SK-N-SH treated with all-trans-retinoic acid at 6 μM for 48 hours (cell line): ENCODE measurements around the gene WIZ.
"Not testable (repeated sequence)": the region's sequence is repeated elsewhere in the genome, so short reads cannot be mapped to it uniquely, and the experiment has no call there.

Experiments used
- ATAC-seq: fragments of 200-7000 bp; cut with Tn5 transposase; 3 replicates; pipeline ENCODE4 v1.9.1; 2020; ENCODE audit warnings: mild to moderate bottlenecking, moderate library complexity
- ARNTL ChIP-seq: fragments of 450-650 bp; formaldehyde crosslinking; IDR thresholded peaks from 2 replicates; pipeline ENCODE4 v1.5.0; 2020; ENCODE audit warnings: low read depth, mild to moderate bottlenecking, moderate library complexity, borderline replicate concordance
- CSDC2 ChIP-seq: fragments of 250-450 bp; sonication (Bioruptor Pico); IDR thresholded peaks from 2 replicates; pipeline ENCODE4 v1.5.0; 2020; ENCODE audit warnings: mild to moderate bottlenecking, moderate library complexity
- ESRRG ChIP-seq: fragments of 250-450 bp; sonication (Bioruptor Pico); IDR thresholded peaks from 2 replicates; pipeline ENCODE4 v1.6.1; 2021; ENCODE audit warnings: mild to moderate bottlenecking
- GLIS3 ChIP-seq: fragments of 250-450 bp; sonication (Bioruptor Pico); IDR thresholded peaks from 2 replicates; pipeline ENCODE4 v1.5.0; 2020; ENCODE audit warnings: mild to moderate bottlenecking, moderate library complexity
- ISL1 ChIP-seq: fragments of 250-450 bp; sonication (Bioruptor Pico); IDR thresholded peaks from 2 replicates; pipeline ENCODE4 v2.1.2; 2022; ENCODE audit warnings: mild to moderate bottlenecking, moderate library complexity
- OSR1 ChIP-seq: fragments of 250-450 bp; sonication (Bioruptor Pico); IDR thresholded peaks from 2 replicates; pipeline ENCODE4 v1.8.0; 2022; ENCODE audit warnings: moderate library complexity, mild to moderate bottlenecking, inconsistent platforms
- PPARA ChIP-seq: fragments of 250-450 bp; sonication (Bioruptor Pico); IDR thresholded peaks from 2 replicates; pipeline ENCODE4 v1.5.0; 2020; ENCODE audit warnings: mild to moderate bottlenecking, borderline replicate concordance
- SNAI2 ChIP-seq: fragments of 250-450 bp; sonication (Bioruptor Pico); IDR thresholded peaks from 2 replicates; pipeline ENCODE4 v1.5.0; 2020; ENCODE audit warnings: mild to moderate bottlenecking, moderate library complexity
- TCF4 ChIP-seq: fragments of 250-450 bp; sonication (Bioruptor Pico); IDR thresholded peaks from 2 replicates; pipeline ENCODE4 v1.8.0; 2021; ENCODE audit warnings: mild to moderate bottlenecking, moderate library complexity, borderline replicate concordance
- TOX ChIP-seq: fragments of 250-450 bp; sonication (Bioruptor Pico); IDR thresholded peaks from 2 replicates; pipeline ENCODE4 v1.8.0; 2021; ENCODE audit warnings: mild to moderate bottlenecking, moderate library complexity, borderline replicate concordance
- ZC3H10 ChIP-seq: fragments of 250-450 bp; sonication (Bioruptor Pico); IDR thresholded peaks from 2 replicates; pipeline ENCODE4 v1.5.1; 2021; ENCODE audit warnings: mild to moderate bottlenecking, moderate library complexity
- ZFP3 ChIP-seq: fragments of 250-450 bp; sonication (Bioruptor Pico); IDR thresholded peaks from 2 replicates; pipeline ENCODE4 v1.5.0; 2020; ENCODE audit warnings: mild to moderate bottlenecking, moderate library complexity
- ZFP30 ChIP-seq: fragments of 450-650 bp; formaldehyde crosslinking; IDR thresholded peaks from 2 replicates; pipeline ENCODE4 v1.5.0; 2022; ENCODE audit warnings: mild to moderate bottlenecking, moderate library complexity
- ZNF565 ChIP-seq: fragments of 450-650 bp; formaldehyde crosslinking; conservative IDR thresholded peaks from 2 replicates; pipeline ENCODE4 v1.5.0; 2020; ENCODE audit warnings: low read depth, mild to moderate bottlenecking, moderate library complexity
- ZNF70 ChIP-seq: fragments of 450-650 bp; formaldehyde crosslinking; IDR thresholded peaks from 2 replicates; pipeline ENCODE4 v1.5.0; 2020; ENCODE audit warnings: mild to moderate bottlenecking, moderate library complexity
- ZNF8 ChIP-seq: fragments of 450-650 bp; formaldehyde crosslinking; IDR thresholded peaks from 2 replicates; pipeline ENCODE4 v1.5.0; 2020; ENCODE audit warnings: mild to moderate bottlenecking, moderate library complexity
- TF ChIP-seq, protein P1 (sequence below): fragments of 250-450 bp; sonication (Bioruptor Pico); IDR thresholded peaks from 2 replicates; pipeline ENCODE4 v1.5.1; 2020; ENCODE audit warnings: low read depth, mild to moderate bottlenecking, moderate library complexity
- TF ChIP-seq, protein P2 (sequence below): fragments of 250-450 bp; sonication (Bioruptor Pico); IDR thresholded peaks from 2 replicates; pipeline ENCODE4 v1.8.0; 2020; ENCODE audit warnings: mild to moderate bottlenecking, moderate library complexity, borderline replicate concordance
- TF ChIP-seq, protein P3 (sequence below): fragments of 250-450 bp; sonication (Bioruptor Pico); IDR thresholded peaks from 2 replicates; pipeline ENCODE4 v1.5.1; 2021; ENCODE audit warnings: mild to moderate bottlenecking, moderate library complexity
- TF ChIP-seq, protein P4 (sequence below): fragments of 250-450 bp; sonication (Bioruptor Pico); IDR thresholded peaks from 2 replicates; pipeline ENCODE4 v1.5.0; 2020; ENCODE audit warnings: mild to moderate bottlenecking, moderate library complexity
- TF ChIP-seq, protein P5 (sequence below): fragments of 250-450 bp; sonication (Bioruptor Pico); IDR thresholded peaks from 2 replicates; pipeline ENCODE4 v1.8.0; 2021; ENCODE audit warnings: low read depth, mild to moderate bottlenecking, moderate library complexity, borderline replicate concordance

Gene WIZ

DNA sequence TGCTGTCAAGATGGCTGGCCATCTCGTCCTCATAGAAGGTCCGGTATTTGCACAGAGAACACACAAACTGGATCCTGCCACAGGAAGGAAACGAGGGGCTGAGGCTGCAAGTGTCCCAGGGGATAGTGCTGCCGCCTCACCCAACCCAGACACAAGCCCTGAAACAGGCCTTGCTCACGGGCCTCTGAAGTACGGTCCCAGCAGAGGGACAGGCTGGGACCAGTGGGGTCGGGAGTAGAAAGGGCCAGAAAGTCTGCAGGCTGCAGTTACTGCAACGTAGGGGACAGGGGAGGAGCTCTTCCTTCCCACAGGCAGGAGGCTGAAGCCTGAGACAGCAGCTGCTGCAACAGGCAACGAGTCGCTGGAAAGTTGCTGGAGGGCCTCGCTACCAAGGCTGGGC lies 52.0 kb downstream of the WIZ start (continued):
- TF ChIP-seq, protein P1, sequence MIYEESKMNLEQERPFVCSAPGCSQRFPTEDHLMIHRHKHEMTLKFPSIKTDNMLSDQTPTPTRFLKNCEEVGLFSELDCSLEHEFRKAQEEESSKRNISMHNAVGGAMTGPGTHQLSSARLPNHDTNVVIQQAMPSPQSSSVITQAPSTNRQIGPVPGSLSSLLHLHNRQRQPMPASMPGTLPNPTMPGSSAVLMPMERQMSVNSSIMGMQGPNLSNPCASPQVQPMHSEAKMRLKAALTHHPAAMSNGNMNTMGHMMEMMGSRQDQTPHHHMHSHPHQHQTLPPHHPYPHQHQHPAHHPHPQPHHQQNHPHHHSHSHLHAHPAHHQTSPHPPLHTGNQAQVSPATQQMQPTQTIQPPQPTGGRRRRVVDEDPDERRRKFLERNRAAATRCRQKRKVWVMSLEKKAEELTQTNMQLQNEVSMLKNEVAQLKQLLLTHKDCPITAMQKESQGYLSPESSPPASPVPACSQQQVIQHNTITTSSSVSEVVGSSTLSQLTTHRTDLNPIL (CRISPR knock-in tag) = no peak

DNA sequence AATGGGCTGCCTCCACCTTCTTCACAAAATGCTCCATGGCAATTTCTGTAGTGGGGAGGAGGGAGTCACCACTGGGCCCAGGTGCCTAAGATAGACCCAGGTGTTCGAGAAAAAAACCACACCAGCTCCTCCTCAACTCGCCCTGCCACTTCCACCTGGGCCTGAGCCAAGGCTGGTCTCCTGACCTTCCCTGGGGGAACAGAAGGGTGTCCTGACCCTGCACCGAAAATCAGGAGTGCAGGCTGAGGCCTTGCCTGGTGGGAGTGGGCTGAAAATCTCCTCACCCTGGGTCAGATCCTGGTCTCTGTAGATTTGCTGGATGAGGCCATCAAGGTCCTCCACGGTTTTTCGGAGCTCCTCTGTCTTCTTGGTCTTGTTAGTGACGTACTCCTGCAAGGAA lies 52.5 kb downstream of the WIZ start:
- TF ChIP-seq ZC3H10 (CRISPR knock-in tag) (no peak), TCF4 (CRISPR knock-in tag) (no peak), ISL1 (CRISPR knock-in tag) (no peak), ZNF565 (CRISPR knock-in tag) (no peak), ZFP30 (CRISPR knock-in tag) (no peak), OSR1 (CRISPR knock-in tag) (no peak), ZFP3 (CRISPR knock-in tag) (no peak), PPARA (CRISPR knock-in tag) (no peak), ZNF70 (CRISPR knock-in tag) (no peak), ARNTL (CRISPR knock-in tag) (no peak), ZNF8 (CRISPR knock-in tag) (no peak)
- TF ChIP-seq, protein P2, sequence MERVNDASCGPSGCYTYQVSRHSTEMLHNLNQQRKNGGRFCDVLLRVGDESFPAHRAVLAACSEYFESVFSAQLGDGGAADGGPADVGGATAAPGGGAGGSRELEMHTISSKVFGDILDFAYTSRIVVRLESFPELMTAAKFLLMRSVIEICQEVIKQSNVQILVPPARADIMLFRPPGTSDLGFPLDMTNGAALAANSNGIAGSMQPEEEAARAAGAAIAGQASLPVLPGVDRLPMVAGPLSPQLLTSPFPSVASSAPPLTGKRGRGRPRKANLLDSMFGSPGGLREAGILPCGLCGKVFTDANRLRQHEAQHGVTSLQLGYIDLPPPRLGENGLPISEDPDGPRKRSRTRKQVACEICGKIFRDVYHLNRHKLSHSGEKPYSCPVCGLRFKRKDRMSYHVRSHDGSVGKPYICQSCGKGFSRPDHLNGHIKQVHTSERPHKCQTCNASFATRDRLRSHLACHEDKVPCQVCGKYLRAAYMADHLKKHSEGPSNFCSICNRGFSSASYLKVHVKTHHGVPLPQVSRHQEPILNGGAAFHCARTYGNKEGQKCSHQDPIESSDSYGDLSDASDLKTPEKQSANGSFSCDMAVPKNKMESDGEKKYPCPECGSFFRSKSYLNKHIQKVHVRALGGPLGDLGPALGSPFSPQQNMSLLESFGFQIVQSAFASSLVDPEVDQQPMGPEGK (CRISPR knock-in tag) = no peak
- TF ChIP-seq, protein P3, sequence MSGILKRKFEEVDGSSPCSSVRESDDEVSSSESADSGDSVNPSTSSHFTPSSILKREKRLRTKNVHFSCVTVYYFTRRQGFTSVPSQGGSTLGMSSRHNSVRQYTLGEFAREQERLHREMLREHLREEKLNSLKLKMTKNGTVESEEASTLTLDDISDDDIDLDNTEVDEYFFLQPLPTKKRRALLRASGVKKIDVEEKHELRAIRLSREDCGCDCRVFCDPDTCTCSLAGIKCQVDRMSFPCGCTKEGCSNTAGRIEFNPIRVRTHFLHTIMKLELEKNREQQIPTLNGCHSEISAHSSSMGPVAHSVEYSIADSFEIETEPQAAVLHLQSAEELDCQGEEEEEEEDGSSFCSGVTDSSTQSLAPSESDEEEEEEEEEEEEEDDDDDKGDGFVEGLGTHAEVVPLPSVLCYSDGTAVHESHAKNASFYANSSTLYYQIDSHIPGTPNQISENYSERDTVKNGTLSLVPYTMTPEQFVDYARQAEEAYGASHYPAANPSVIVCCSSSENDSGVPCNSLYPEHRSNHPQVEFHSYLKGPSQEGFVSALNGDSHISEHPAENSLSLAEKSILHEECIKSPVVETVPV (CRISPR knock-in tag) = no peak
- ATAC-seq = no peak

DNA sequence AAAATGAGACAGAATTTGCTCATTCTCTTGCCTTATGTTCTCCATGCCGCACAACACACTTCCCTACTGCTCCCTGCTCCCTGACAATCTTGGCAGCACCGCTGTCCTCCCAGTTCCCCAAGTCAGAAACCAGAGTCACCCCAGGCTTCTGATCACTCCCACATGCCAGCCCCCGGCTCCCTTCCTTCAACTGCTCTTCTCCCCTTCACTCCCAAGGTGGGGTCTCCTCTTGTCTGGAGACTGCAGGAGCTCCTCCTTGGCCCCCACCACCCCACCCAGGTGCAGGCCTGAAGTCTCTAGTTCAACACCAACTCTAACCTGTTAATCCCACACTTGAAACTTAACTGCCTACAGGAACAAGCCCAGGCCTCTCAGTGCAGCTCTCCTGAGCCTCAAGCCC lies 53.3 kb downstream of the WIZ start:
- TF ChIP-seq, protein P4, sequence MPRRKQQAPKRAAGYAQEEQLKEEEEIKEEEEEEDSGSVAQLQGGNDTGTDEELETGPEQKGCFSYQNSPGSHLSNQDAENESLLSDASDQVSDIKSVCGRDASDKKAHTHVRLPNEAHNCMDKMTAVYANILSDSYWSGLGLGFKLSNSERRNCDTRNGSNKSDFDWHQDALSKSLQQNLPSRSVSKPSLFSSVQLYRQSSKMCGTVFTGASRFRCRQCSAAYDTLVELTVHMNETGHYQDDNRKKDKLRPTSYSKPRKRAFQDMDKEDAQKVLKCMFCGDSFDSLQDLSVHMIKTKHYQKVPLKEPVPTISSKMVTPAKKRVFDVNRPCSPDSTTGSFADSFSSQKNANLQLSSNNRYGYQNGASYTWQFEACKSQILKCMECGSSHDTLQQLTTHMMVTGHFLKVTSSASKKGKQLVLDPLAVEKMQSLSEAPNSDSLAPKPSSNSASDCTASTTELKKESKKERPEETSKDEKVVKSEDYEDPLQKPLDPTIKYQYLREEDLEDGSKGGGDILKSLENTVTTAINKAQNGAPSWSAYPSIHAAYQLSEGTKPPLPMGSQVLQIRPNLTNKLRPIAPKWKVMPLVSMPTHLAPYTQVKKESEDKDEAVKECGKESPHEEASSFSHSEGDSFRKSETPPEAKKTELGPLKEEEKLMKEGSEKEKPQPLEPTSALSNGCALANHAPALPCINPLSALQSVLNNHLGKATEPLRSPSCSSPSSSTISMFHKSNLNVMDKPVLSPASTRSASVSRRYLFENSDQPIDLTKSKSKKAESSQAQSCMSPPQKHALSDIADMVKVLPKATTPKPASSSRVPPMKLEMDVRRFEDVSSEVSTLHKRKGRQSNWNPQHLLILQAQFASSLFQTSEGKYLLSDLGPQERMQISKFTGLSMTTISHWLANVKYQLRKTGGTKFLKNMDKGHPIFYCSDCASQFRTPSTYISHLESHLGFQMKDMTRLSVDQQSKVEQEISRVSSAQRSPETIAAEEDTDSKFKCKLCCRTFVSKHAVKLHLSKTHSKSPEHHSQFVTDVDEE (CRISPR knock-in tag) = no peak
- TF ChIP-seq, protein P3 (CRISPR knock-in tag) = no peak
- TF ChIP-seq ZNF565 (CRISPR knock-in tag) (no peak), TCF4 (CRISPR knock-in tag) (no peak), TOX (CRISPR knock-in tag) (no peak), ZNF70 (CRISPR knock-in tag) (no peak), OSR1 (CRISPR knock-in tag) (no peak), ZNF8 (CRISPR knock-in tag) (no peak), CSDC2 (no peak), ZFP30 (CRISPR knock-in tag) (no peak), ZFP3 (CRISPR knock-in tag) (no peak), PPARA (CRISPR knock-in tag) (no peak), SNAI2 (CRISPR knock-in tag) (no peak), ESRRG (CRISPR knock-in tag) (no peak), GLIS3 (no peak), ZC3H10 (CRISPR knock-in tag) (no peak)
- TF ChIP-seq, protein P2 (CRISPR knock-in tag) = no peak
- TF ChIP-seq, protein P5, sequence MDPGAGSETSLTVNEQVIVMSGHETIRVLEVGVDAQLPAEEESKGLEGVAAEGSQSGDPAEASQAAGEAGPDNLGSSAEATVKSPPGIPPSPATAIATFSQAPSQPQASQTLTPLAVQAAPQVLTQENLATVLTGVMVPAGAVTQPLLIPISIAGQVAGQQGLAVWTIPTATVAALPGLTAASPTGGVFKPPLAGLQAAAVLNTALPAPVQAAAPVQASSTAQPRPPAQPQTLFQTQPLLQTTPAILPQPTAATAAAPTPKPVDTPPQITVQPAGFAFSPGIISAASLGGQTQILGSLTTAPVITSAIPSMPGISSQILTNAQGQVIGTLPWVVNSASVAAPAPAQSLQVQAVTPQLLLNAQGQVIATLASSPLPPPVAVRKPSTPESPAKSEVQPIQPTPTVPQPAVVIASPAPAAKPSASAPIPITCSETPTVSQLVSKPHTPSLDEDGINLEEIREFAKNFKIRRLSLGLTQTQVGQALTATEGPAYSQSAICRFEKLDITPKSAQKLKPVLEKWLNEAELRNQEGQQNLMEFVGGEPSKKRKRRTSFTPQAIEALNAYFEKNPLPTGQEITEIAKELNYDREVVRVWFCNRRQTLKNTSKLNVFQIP (CRISPR knock-in tag) = no peak
- TF ChIP-seq, protein P1 (CRISPR knock-in tag) = no peak
- TF ChIP-seq, all 23 proteins: peak for 0
- no peak for ATAC-seq

DNA sequence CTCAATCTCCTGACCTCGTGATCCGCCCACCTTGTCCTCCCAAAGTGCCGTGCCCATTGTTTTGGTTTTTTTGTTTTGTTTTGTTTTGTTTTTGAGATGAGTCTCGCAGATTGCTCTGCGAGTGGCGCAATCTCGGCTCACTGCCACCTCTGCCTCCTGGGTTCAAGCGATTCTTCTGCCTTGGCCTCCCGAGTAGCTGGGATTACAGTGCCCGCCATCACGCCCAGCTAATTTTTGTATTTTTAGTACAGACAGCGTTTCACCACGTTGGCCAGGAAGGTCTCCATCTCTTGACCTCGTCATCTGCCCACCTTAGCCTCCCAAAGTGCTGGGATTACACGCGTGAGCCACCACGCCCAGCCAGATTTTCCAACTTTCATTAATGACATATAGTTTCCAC lies 54.5 kb downstream of the WIZ start:
- not testable (repeated sequence) for ATAC-seq
